Liver (tissue), 3 donors: ENCODE measurements around the gene KDM5A.

Experiments
- CTCF ChIP-seq: fragments of 150-350 bp; IDR thresholded peaks from 2 replicates; pipeline ENCODE4 v1.5.1; 2017; ENCODE audit warnings: improper control_type of control experiment, low read depth, low read length; ENCODE audit not compliant: missing input control
- EGR1 ChIP-seq, 2 donors: IDR thresholded peaks; 2 replicates each; pipeline ENCODE4 v1.6.1; 2016 to 2018; ENCODE audit warnings: antibody characterized with exemption in 2 of 2, low read depth in 2 of 2
- GABPA ChIP-seq, 2 donors: IDR thresholded peaks in 1 of 2; conservative IDR thresholded peaks in 1 of 2; 2 replicates each; pipeline ENCODE4 v1.6.1; 2016; ENCODE audit warnings: antibody characterized with exemption in 2 of 2, mild to moderate bottlenecking in 1 of 2, moderate library complexity in 1 of 2
- JUND ChIP-seq, 2 donors: IDR thresholded peaks; 2 replicates each; pipeline ENCODE4 v1.6.1; 2016; ENCODE audit warnings: antibody characterized with exemption in 2 of 2
- MAX ChIP-seq: IDR thresholded peaks from 2 replicates; pipeline ENCODE4 v1.6.1; 2016; ENCODE audit warnings: antibody characterized with exemption
- NR2F2 ChIP-seq: IDR thresholded peaks from 2 replicates; pipeline ENCODE4 v1.6.1; 2016; ENCODE audit warnings: antibody characterized with exemption
- RAD21 ChIP-seq, 2 donors: IDR thresholded peaks; 2 replicates each; pipeline ENCODE4 v1.6.1; 2016; ENCODE audit warnings: antibody characterized with exemption in 2 of 2, mild to moderate bottlenecking in 2 of 2
- REST ChIP-seq: IDR thresholded peaks from 2 replicates; pipeline ENCODE4 v1.6.1; 2016; ENCODE audit warnings: antibody characterized with exemption, mild to moderate bottlenecking
- TAF1 ChIP-seq: conservative IDR thresholded peaks from 2 replicates; pipeline ENCODE4 v1.6.1; 2016; ENCODE audit warnings: antibody characterized with exemption, mild to moderate bottlenecking
- donor health status: healthy.
- donor health status: healthy.

GRCh38 chr12:332581-333205 is 56.4 kb downstream of the KDM5A start:
- TF ChIP-seq REST (no peak), GABPA (IDR thresholded peaks at IDR 0.05 in 1 of 2, conservative IDR thresholded peaks at IDR 0.05 in 1 of 2) (no peak), CTCF (no peak), MAX (no peak), JUND (IDR thresholded peaks at IDR 0.05) (no peak), RAD21 (IDR thresholded peaks at IDR 0.05) (no peak), TAF1 (no peak), NR2F2 (no peak), EGR1 (IDR thresholded peaks at IDR 0.05; ENCODE audit: low read depth in 2 of 2) (no peak)
